Epithelial cell of esophagus (primary cell): Measurements from ENCODE around the gene PAN3.

Experiments used
- DNase-seq: peaks from one replicate; pipeline ENCODE4 v3.0.0; 2010; ENCODE audit warnings: low read depth
- H3K4me3 ChIP-seq: 2 replicates; pipeline ENCODE4 v1.5.1; 2011; ENCODE audit warnings: mild to moderate bottlenecking, low read length, control low read depth
- TF ChIP-seq, protein P1 (sequence below): IDR thresholded peaks from 2 replicates; pipeline ENCODE4 v1.5.1; 2011; ENCODE audit warnings: low read depth, mild to moderate bottlenecking, low read length, control low read depth, inconsistent platforms; ENCODE audit not compliant: insufficient read depth; ENCODE audit errors: missing control alignments

The PAN3 gene

DNA sequence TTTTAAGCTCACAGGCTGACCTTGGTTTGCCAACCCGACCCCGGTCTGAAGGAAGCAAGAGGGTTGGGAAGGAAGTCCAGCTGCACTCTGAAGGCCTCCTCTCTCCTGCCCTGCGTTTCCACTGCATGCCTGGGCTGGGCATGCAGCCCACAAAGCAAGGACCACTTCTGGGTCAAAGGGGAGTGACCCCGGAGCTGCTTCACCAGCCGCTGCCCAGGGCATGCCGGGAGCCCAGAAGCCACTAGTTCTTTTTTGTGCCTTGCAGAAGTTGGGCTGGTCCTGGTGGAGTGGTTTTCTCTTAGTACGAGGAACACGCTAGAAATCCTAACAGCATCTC lies 189.9 kb downstream of the PAN3 start:
- no peak for DNase-seq
- no peak overlapping the region for H3K4me3 ChIP-seq
- TF ChIP-seq, protein P1, sequence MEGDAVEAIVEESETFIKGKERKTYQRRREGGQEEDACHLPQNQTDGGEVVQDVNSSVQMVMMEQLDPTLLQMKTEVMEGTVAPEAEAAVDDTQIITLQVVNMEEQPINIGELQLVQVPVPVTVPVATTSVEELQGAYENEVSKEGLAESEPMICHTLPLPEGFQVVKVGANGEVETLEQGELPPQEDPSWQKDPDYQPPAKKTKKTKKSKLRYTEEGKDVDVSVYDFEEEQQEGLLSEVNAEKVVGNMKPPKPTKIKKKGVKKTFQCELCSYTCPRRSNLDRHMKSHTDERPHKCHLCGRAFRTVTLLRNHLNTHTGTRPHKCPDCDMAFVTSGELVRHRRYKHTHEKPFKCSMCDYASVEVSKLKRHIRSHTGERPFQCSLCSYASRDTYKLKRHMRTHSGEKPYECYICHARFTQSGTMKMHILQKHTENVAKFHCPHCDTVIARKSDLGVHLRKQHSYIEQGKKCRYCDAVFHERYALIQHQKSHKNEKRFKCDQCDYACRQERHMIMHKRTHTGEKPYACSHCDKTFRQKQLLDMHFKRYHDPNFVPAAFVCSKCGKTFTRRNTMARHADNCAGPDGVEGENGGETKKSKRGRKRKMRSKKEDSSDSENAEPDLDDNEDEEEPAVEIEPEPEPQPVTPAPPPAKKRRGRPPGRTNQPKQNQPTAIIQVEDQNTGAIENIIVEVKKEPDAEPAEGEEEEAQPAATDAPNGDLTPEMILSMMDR, result no peak

DNA sequence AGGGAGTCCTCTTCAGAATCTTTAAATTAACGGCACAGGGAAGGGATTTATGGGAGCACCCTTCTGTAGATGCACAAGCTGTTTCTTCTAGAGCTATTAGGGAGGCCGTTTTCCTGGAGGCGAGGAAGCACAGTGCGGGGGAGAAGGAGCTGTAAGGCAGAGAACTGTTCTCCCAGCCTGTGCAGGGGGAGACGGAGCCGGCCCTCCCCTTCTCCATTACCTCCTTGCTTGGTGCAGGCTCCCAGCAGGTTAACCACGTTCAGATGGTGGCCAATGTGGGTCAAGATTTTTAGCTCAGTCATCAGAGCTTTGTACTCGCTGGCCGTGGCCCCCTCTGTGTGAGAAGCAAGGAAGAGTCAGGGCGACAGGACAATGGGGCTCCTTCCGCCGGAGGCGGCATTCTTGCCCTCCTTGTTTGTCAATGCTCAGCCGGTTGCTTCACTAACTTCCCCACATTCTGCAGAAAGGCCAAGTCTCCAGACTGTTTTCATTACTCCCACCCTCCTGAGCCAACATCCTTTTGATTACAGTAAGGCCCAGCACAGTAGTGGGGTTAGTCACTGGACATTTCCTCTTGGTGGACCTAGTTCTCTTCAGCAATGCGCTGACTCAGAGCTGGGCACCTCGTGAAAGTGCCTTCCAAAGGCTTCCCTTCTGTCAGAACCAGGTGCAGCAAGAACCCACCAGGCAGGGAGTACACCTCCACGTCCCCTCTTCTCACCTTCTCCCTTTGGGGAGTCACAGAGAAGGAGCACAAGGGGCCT lies 191.2 kb downstream of the PAN3 start:
- TF ChIP-seq, protein P1, result no peak
- H3K4me3 ChIP-seq, result no peak overlapping the region
- DNase-seq, result peak; percentile 7

DNA sequence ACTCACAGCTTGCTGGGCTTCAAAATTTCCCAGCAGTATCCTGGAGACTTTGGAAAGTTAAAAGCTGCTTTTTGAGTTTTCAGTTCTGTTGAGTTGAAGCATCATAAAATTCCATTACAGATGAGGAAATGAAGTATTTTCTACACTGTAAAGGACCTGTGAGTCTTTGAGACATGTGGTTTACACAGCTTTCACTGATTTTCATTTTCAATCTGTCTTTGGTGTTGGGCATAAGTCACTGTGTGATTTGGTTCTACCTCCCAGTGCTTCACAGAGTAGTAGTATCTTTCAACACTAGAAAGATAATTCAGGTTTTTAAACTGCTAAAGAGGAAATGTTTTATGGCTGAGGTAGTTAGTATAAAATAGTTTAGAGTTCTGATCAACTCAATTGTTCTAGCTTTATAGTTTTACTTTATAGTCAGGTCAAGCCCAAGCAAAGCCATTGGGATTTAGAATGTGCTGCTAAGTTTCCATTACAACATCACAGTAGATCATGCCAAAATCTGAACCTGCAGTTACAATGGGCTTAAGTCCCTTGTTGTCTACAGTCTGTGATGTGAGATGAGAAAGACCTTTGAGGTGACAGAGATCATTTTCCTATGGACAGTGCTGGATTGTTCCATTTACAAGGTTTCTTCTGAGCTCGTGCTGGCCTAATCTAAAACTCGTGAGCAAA lies 195.0 kb downstream of the PAN3 start:
- no peak for DNase-seq
- TF ChIP-seq, protein P1, result no peak
- H3K4me3 ChIP-seq, result no peak overlapping the region

DNA sequence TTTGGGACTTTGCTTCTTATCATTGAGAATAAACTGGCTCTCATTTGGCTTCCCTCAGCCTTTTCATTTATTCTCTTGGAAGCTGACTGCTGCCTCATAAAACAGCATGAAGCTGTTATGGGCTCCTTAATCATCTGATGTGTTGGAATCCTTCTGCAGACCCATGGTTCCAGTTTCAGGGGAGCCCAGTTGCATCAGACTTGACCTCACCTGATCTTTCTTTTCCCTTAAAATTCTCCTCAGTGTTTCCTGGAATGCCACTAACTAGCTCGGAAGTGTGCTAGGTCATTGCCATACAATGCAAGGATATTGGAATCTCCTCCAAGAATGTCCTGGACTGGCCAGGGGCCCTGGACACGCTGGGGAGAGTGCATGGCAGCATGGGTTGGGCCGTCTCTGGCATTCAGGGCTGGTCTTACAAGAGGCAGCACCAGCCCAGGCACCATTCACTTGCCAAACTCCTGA lies 197.9 kb downstream of the PAN3 start:
- DNase-seq, result no peak
- TF ChIP-seq, protein P1, result no peak
- H3K4me3 ChIP-seq, result no peak overlapping the region

DNA sequence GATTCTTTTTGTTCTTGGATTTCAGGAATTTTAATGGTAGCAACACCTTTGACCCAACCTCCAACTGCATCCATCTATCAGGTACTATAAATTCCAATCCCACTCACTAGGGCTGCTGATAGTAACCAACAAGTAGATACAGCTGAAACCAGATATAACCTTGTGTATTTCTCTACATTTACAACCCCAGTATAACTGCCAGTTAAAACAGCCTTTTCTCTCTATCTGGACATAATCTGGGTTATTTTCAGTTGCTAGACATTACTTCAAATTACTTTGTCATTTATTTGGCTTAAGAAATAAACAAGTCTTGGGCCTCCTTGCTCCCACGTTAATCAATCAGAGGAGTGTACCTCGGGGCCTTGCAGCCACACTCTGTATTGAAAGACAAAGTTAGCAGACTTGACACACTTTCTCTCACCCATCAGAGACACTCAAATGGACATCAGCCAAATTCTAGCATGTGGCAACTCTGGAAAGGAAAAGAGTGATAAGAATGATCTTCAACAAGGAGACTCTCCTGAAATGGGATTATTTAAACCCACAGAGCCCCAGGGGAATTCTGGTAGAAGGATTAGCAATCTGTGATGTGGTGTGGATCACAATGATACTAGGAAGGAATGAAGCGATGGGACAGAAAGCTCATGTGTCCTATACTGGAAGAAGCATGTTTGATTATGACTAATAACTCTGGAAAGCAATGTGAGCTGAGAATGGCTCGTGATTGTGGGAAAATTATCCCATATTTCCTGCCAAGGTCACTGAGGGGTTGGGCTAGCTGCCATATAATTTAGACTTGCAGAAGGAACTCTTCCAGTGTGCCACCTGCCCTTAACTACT lies 199.0 kb downstream of the PAN3 start:
- TF ChIP-seq, protein P1, result no peak
- DNase-seq, result peak; percentile 31
- no peak overlapping the region for H3K4me3 ChIP-seq

DNA sequence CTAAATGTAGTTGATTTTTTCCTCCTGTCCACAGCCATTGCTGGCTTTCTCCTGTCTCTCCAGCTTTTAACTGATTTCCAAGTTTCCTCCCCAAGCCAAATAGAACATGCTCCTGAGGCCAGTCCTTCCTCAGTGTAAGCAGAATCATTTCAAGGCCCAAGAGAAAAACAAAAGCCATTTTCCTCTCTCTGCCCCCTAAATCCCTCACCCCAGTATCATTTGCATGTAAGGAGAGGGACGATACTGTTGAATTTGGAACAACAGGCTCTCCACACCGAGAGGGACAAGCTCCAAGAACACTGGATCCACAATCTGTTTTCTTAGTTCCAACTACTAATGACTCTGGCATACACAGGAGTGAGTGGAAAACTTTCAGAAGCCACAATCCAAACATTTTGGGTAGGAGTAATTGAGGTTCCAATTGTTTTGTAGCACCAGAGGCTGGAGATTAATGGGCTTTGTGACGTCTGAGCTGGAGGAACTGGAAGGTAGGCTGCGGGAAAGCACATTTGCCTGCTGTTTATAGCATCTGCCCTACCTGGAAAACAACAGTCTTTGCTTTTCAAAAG lies 199.7 kb downstream of the PAN3 start:
- TF ChIP-seq, protein P1, result no peak
- no peak for DNase-seq
- H3K4me3 ChIP-seq, result no peak overlapping the region
